ENCODE measurements around the gene FBLIM1. TPM values are rescaled to one million over a fixed set of nuclear protein-coding genes. Genes with fewer than 3 reads are reported as not detected.

Gene FBLIM1
- total RNA-seq, 1 experiment from 2014 or later = 6.0 TPM

GRCh38 chr1:15802234-15802965 lies 43.8 kb downstream of the FBLIM1 start:
- peak overlapping the region; percentile 32; the same call in 1 of the 2 replicates for H3K4me2 ChIP-seq (ENCODE audit: low read length)
- no peak overlapping the region for H2AFZ ChIP-seq (ENCODE audit: low read depth, low read length, poor library complexity, severe bottlenecking)
- no peaks in the 10 kb centered on the region for H3K9me2 ChIP-seq (ENCODE audit: insufficient read depth)
- POLR2A ChIA-PET = no interaction called here
- no peak for TF ChIP-seq SP1 (IDR thresholded peaks at IDR 0.05; ENCODE audit: low read depth)
- TF ChIP-seq, protein P1, sequence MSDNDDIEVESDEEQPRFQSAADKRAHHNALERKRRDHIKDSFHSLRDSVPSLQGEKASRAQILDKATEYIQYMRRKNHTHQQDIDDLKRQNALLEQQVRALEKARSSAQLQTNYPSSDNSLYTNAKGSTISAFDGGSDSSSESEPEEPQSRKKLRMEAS (IDR thresholded peaks at IDR 0.05) = no peak
- no peak for TF ChIP-seq CBX3 (IDR thresholded peaks at IDR 0.05; ENCODE audit: low read depth)
- TF ChIP-seq ZBTB33 (IDR thresholded peaks at IDR 0.05; ENCODE audit: extremely low read depth, insufficient replicate concordance, low read length) = no peak
- H3K4me3 ChIP-seq (replicated peaks in 1 of 2; ENCODE audit: low read depth in 1 of 2, low read length in 2 of 2) = no peak overlapping the region
- no peak for DNase-seq (ENCODE audit: low read depth, low spot score)
- no peaks in the 10 kb centered on the region for H3K36me3 ChIP-seq (ENCODE audit: control insufficient read depth in 1 of 2, insufficient read depth in 2 of 2, low read length in 2 of 2)
- H3K27me3 ChIP-seq (ENCODE audit: insufficient read depth, low read length) = no peaks in the 10 kb centered on the region
- peaks cover 49 to 62% of the 10 kb centered on the region in 2 experiments for H3K4me1 ChIP-seq (ENCODE audit: control insufficient read depth in 1 of 2, insufficient read depth in 2 of 2, low read length in 2 of 2)
- intact Hi-C loops (cut with micrococcal nuclease) = no loop called here
- BruUV-seq (replicated peaks) = no TSS peak
- CTCF ChIA-PET = interaction anchor here (1.5 to 5.8 kb wide), 3 partner anchors 10 to 27 kb away, joined by 6 to 35 read pairs (median 9); no protein-coding TSS in a partner anchor
- no peak for ATAC-seq
- no peak overlapping the region for H3K9ac ChIP-seq (ENCODE audit: low read length)
- H3K79me2 ChIP-seq (ENCODE audit: insufficient read depth, low read length) = no peaks in the 10 kb centered on the region
- RAD21 ChIA-PET (ENCODE audit: low non-redundant PET in 1 of 2, low total read pairs in 2 of 2, uncharacterized antibody in 2 of 2, unreplicated experiment in 2 of 2) = no interaction called here
- no peaks in the 10 kb centered on the region for H3K9me3 ChIP-seq (ENCODE audit: control insufficient read depth in 1 of 2, insufficient read depth in 1 of 2, low read depth in 1 of 2, low read length in 2 of 2)
- no peak overlapping the region for H3K27ac ChIP-seq (ENCODE audit: low read depth, low read length)
- H4K20me1 ChIP-seq (ENCODE audit: insufficient read depth) = no peaks in the 10 kb centered on the region

DNA sequence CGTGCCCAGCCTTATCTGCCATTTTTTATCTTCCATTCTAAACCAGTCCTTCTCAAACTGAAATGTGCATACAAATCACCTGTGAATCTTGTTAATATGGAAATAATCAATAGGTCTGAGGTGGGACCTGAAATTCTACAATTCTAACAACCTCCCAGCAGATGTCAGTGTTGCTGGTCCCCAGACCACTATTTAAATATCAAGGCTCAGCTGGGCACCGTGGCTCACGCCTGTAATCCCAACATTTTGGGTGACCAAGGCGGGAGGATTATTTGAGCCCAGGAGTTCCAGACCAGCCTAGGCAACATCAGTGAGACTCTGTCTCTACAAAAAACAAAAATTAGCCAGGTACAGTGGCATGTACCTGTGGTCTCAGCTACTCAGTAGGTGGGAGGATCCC lies 44.8 kb downstream of the FBLIM1 start:
- ChIA-PET RAD21 (ENCODE audit: low non-redundant PET in 1 of 2, low total read pairs in 2 of 2, uncharacterized antibody in 2 of 2, unreplicated experiment in 2 of 2) (interaction anchor here in 1 of 2 experiments (0.6 to 0.7 kb wide), 2 partner anchors 134 to 192 kb away, joined by 3 to 5 read pairs; no protein-coding TSS in a partner anchor), POLR2A (no interaction called here), CTCF (interaction anchor here (0.6 to 5.8 kb wide), 5 partner anchors 11 to 201 kb away, joined by 3 to 35 read pairs (median 7); no protein-coding TSS in a partner anchor)
- ATAC-seq (no peak), DNase-seq (ENCODE audit: low read depth, low spot score) (peak; percentile 58)
- H3K4me3 ChIP-seq (replicated peaks in 1 of 2; ENCODE audit: low read depth in 1 of 2, low read length in 2 of 2) = no peak overlapping the region
- peaks cover 40 to 53% of the 10 kb centered on the region in 2 experiments for H3K4me1 ChIP-seq (ENCODE audit: control insufficient read depth in 1 of 2, insufficient read depth in 2 of 2, low read length in 2 of 2)
- no peaks in the 10 kb centered on the region for H3K9me3 ChIP-seq (ENCODE audit: control insufficient read depth in 1 of 2, insufficient read depth in 1 of 2, low read depth in 1 of 2, low read length in 2 of 2)
- no peak overlapping the region for H3K9ac ChIP-seq (ENCODE audit: low read length)
- intact Hi-C loops (cut with micrococcal nuclease) = loop anchor here (1.0 kb wide), 1 partner anchor 191 kb away; no protein-coding TSS in a partner anchor
- no TSS peak for BruUV-seq (replicated peaks)
- H2AFZ ChIP-seq (ENCODE audit: low read depth, low read length, poor library complexity, severe bottlenecking) = no peak overlapping the region
- no peaks in the 10 kb centered on the region for H3K27me3 ChIP-seq (ENCODE audit: insufficient read depth, low read length)
- no peak overlapping the region for H3K4me2 ChIP-seq (ENCODE audit: low read length)
- no peak overlapping the region for H3K27ac ChIP-seq (ENCODE audit: low read depth, low read length)
- no peaks in the 10 kb centered on the region for H4K20me1 ChIP-seq (ENCODE audit: insufficient read depth)
- TF ChIP-seq ZFX (IDR thresholded peaks at IDR 0.05) (no peak), CTCF (IDR thresholded peaks at IDR 0.05 in 2 of 3, conservative IDR thresholded peaks at IDR 0.05 in 1 of 3; ENCODE audit: borderline replicate concordance in 1 of 3, insufficient read depth in 1 of 3, low read depth in 2 of 3, low read length in 2 of 3) (peak in 2 of 3 experiments; percentile 53 to 59; a peak in 4 of 6 replicates)
- no peaks in the 10 kb centered on the region for H3K79me2 ChIP-seq (ENCODE audit: insufficient read depth, low read length)
- H3K9me2 ChIP-seq (ENCODE audit: insufficient read depth) = no peaks in the 10 kb centered on the region
- H3K36me3 ChIP-seq (ENCODE audit: control insufficient read depth in 1 of 2, insufficient read depth in 2 of 2, low read length in 2 of 2) = no peaks in the 10 kb centered on the region

All from HCT116 (cell line).